Activated CD4-positive, CD25-positive, alpha-beta regulatory T cell treated with anti-CD3 and anti-CD28 coated beads, Interleukin-2, amount 50 U/mL, for 16 hours (primary cell): Measurements from ENCODE around the gene SSH2.
"Not testable (repeated sequence)": the region's sequence is repeated elsewhere in the genome, so short reads cannot be mapped to it uniquely, and the experiment has no call there.

ENCODE experiments used
- DNase-seq: peaks from one replicate; pipeline ENCODE4 v3.0.0-alpha.2; 2020; ENCODE audit warnings: low read depth, low spot score

Gene SSH2

GRCh38 chr17:29709866-29710519 lies 220.0 kb downstream of the SSH2 start:
- no peak for DNase-seq

GRCh38 chr17:29707212-29707571 lies 222.8 kb downstream of the SSH2 start:
- no peak for DNase-seq

GRCh38 chr17:29706045-29706431 lies 224.0 kb downstream of the SSH2 start:
- DNase-seq = no peak

- no peak for DNase-seq
These were observed 224.6 kb downstream of the SSH2 start for GRCh38 chr17:29705386-29705785.

- no peak for DNase-seq
These were observed 230.7 kb downstream of the SSH2 start for GRCh38 chr17:29699283-29699682.

GRCh38 chr17:29698837-29699236 lies 231.2 kb downstream of the SSH2 start:
- DNase-seq = no peak

- no peak for DNase-seq
These were observed 231.8 kb downstream of the SSH2 start for GRCh38 chr17:29698019-29698777.

GRCh38 chr17:29697371-29697770 lies 232.7 kb downstream of the SSH2 start:
- DNase-seq = no peak

GRCh38 chr17:29694918-29695563 lies 235.0 kb downstream of the SSH2 start:
- DNase-seq = no peak

- DNase-seq = no peak
These were observed 236.3 kb downstream of the SSH2 start for GRCh38 chr17:29693751-29694150.

- DNase-seq = no peak
These were observed 242.4 kb downstream of the SSH2 start for GRCh38 chr17:29687596-29687995.

GRCh38 chr17:29686993-29687590 lies 242.9 kb downstream of the SSH2 start:
- no peak for DNase-seq

- DNase-seq = no peak
These were observed 246.5 kb downstream of the SSH2 start for GRCh38 chr17:29683481-29683880.

- no peak for DNase-seq
These were observed 247.0 kb downstream of the SSH2 start for GRCh38 chr17:29682987-29683386.

GRCh38 chr17:29682054-29682453 lies 248.0 kb downstream of the SSH2 start:
- no peak for DNase-seq

- DNase-seq = no peak
These were observed 252.2 kb downstream of the SSH2 start for GRCh38 chr17:29677824-29678223.

GRCh38 chr17:29677221-29677791 lies 252.7 kb downstream of the SSH2 start:
- DNase-seq = no peak

GRCh38 chr17:29675961-29676360 lies 254.1 kb downstream of the SSH2 start:
- DNase-seq = not testable (repeated sequence)

- no peak for DNase-seq
These were observed 255.7 kb downstream of the SSH2 start for GRCh38 chr17:29674281-29674680.

GRCh38 chr17:29671661-29672060 lies 258.4 kb downstream of the SSH2 start:
- DNase-seq = no peak

- no peak for DNase-seq
These were observed 260.8 kb downstream of the SSH2 start for GRCh38 chr17:29669266-29669665.

- DNase-seq = no peak
These were observed 262.1 kb downstream of the SSH2 start for GRCh38 chr17:29667969-29668368.
